Measurements from ENCODE around the gene MNX1.

DNA sequence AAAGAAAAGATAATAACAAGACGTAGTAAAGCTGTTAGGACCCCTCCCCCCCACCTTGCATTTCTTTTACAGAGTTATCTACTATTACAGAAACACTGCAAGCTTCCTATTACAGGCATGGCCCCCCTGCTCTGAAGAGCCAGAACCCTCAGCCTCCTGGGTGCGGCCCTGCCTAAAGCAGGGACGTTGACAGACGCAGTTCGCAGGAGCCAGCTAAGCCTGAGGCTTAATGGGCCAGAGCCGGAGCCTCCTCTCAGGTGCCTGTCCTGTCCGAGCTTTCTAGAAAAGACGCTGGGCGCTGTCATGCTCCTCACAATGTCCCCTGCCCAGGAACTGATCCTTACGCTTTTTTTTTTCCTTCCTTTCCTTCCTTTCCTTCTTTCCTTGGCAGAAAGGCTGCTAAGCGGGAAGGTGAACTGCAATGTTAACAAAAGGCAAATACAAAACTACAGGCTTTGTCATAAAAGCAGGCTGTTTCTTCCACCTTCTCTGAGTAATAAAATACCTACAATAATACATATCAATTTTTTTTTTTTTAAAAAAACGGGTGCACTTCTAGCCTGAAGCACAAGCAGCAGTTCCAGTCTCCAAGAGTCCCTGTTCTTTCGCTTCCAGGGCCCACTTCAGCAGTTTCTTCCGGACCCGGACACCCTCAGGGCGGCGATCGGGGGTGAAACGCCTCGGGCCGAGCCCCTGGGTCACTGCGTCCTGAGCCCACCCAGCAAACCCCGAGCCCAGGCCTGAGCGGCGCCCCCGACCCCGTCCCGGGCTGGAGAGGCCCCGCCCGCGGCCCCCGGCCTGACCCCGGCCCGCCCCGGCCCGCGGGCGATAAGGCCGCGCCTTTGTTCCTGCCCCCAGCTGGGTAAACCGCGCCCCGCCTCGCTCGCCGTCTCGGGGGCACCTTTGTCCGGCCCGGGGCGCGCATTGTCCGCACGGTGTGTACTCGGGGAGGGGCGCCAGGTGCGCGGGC, 11.2 kb downstream of the MNX1 start:
- TF ChIP-seq, protein P1, sequence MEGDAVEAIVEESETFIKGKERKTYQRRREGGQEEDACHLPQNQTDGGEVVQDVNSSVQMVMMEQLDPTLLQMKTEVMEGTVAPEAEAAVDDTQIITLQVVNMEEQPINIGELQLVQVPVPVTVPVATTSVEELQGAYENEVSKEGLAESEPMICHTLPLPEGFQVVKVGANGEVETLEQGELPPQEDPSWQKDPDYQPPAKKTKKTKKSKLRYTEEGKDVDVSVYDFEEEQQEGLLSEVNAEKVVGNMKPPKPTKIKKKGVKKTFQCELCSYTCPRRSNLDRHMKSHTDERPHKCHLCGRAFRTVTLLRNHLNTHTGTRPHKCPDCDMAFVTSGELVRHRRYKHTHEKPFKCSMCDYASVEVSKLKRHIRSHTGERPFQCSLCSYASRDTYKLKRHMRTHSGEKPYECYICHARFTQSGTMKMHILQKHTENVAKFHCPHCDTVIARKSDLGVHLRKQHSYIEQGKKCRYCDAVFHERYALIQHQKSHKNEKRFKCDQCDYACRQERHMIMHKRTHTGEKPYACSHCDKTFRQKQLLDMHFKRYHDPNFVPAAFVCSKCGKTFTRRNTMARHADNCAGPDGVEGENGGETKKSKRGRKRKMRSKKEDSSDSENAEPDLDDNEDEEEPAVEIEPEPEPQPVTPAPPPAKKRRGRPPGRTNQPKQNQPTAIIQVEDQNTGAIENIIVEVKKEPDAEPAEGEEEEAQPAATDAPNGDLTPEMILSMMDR (IDR thresholded peaks at IDR 0.05) = no peak
- no peak for TF ChIP-seq POLR2A (IDR thresholded peaks at IDR 0.05)
